Myometrial cell (primary cell): Measurements from ENCODE around the gene LRIT2. TPM values are rescaled to one million over a fixed set of nuclear protein-coding genes. Genes with fewer than 3 reads are reported as not detected.

Experiments used
- total RNA-seq: library from RNA; depleted of rRNA; stranded (reverse); fragments of >200 nt; gene quantifications from 2 replicates; pipeline ENCODE4 v1.2.3, GENCODE V29; 2015

LRIT2 gene, protein sequence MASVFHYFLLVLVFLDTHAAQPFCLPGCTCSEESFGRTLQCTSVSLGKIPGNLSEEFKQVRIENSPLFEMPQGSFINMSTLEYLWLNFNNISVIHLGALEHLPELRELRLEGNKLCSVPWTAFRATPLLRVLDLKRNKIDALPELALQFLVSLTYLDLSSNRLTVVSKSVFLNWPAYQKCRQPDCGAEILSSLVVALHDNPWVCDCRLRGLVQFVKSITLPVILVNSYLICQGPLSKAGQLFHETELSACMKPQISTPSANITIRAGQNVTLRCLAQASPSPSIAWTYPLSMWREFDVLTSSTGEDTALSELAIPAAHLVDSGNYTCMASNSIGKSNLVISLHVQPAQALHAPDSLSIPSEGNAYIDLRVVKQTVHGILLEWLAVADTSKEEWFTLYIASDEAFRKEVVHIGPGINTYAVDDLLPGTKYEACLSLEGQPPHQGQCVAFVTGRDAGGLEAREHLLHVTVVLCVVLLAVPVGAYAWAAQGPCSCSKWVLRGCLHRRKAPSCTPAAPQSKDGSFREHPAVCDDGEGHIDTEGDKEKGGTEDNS
- total RNA-seq, result not detected in 2 replicates

DNA sequence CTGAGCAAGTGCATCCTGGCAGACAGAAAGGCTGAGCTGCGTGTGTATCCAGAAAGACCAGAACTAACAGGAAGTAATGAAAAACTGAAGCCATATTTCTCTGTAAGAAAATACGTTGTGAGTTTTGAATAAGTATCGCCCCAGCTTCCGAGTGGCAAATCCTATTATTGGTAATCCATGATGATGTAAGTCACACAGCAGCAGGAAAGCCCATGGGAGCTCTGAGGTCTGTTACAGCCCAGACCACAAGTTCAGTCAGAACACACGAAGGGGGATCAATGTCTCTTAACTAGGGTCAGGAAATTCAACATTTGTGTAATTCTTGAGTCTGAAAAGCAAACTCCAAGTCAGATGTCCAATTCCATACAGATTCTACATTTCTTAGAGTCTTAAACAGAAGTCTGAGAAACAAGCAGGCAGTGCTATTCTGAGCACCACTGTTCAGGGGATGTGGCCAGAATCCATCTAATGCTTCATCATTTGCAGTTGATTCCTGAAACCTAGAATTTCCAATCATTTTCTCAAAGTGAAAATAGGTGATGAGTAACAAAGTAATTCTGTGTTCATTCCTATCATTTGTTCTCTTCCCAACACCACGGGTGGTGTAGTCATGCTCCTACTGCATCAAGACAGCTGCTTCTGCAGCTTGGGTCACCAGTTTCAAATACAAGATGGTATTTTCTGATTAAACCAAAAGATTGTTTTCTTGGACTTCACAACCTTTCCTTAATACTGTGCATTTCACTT is at the start of gene LRIT2:
Gene LRIT2, minus strand, starts transcription at position 118 of the 747 bp plus-strand sequence. Its CDS starts 24 bp downstream, at position 94.

DNA sequence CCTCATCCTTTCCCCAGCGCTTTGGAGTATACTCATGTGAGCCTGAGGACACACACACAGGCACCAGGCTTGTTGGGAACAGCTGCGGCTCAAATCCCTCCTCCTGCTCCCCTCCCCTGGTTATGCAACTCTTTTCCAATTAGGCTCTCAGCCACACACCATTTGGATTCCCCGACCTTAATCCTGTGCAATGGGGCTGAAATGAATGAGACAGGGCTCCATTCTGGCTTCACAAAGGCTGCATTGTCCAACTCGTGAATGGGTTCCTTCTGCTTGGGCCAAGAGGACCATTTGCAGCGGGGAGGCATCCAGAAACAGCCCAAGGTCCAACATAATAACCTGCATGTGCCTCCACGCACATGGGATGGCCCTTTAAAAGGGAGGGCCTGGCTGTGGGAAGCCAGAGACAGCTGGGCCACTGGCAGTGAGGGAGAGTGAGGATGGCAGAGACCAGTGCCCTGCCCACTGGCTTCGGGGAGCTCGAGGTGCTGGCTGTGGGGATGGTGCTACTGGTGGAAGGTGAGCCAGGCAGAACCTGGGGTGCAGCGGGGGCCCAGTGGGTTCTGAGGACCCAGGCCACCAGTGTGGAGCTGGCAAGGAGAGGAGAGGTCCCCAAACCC is 19.4 kb upstream of the LRIT2 start, which contains the start of gene RGR:
Gene RGR, plus strand, starts transcription at position 403 of the 620 bp plus-strand sequence. Its CDS starts 38 bp downstream, at position 441.

DNA sequence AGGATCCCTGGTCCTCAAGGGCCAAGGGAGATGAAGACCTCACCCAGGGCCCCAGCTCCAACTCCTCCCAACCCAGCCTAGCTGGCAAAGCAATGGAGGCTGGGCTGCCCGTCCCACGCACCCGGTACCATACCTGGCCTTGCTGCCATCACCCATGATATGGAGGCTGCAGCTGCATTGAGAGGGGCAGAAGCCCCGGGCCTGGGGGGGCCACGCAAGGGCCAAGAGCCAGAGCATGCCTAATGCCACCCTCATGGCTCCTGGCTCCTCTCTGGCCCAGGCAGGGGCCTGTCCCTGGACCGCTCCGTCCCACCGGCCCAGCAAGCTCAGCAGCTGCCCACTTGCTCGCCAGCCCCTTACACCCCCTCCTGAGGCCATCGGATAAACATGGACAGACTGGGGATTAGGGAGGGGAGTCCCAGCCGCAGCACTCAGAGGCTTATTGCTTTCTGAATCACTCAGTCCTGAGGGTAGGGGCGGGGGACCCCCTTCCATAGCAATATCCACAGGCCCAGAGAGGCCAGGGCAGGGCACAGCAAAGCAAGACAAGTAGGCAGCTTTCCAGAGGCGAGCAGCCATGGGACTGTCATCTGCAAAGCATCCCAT is 15.9 kb upstream of the LRIT2 start, which contains the start of gene LRIT1:
Gene LRIT1, minus strand, starts transcription at position 362 of the 606 bp plus-strand sequence. Its CDS starts 107 bp downstream, at position 255.

DNA sequence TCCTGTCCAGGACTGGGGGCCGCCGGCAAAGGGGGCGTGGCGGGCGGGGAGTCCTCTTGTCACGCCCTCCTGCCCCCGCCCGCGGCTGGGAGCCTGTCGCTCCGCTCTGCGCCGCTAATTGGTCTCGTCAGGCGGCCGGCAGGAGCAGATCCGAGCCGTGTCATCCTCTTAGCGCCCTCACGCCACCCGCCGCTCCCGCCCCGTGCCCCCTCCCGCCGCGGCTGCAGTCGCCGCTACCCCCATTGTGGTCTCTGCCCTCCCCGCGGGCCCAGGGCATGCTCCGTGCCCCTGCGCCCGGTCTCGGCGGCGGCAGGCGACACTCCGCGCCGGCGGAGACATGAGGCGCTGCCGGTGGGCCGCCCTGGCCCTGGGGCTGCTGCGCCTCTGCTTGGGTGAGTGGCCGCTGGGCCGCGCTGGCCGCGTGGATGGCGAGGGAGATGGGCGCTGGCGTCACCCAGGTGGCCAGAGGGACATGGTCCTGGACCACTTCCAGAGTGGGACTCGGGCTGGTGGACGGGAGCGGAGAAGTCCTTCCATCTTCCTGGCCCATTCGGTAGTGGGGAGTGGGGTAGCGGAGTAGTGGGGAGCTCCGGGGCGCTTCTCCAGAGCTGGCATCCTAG is 30.8 kb downstream of the LRIT2 start, which contains the start of gene CDHR1:
Gene CDHR1, plus strand, starts transcription at position 114 of the 620 bp plus-strand sequence. Its CDS starts 224 bp downstream, at position 338.

DNA sequence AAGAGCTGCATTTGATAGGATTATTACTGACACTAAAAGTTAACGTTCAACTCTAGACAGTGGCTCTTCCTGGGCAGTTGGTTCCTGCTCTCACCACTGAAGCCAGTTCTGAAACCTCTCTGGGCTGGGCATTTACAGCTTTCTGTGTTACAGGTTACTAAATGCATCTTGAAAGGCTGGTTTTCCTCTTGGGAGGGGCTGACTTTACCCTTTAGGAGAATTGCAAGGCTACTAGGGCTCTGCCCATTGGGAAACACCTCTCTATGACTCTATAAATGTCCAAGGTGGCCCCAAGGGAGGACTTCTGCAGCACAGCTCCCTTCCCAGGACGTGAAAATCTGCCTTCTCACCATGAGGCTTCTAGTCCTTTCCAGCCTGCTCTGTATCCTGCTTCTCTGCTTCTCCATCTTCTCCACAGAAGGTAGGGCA is 51.8 kb downstream of the LRIT2 start, which contains the start of gene GPR15LG:
Gene GPR15LG, plus strand, starts transcription at position 301 of the 429 bp plus-strand sequence. Its CDS starts 51 bp downstream, at position 352.

Other genes with a start within 250 kb of the LRIT2 start
- gene GHITM, start 86.0 kb downstream of the LRIT2 start, total RNA-seq, result 197 and 222 TPM in 2 replicates
- not detected in 2 replicates for gene GPR15LG, start 51.7 kb downstream of the LRIT2 start, total RNA-seq
- under 0.01 and 0.58 TPM in 2 replicates for gene CDHR1, start 31.0 kb downstream of the LRIT2 start, total RNA-seq
- not detected in 2 replicates for gene LRIT1, start 16.0 kb upstream of the LRIT2 start, total RNA-seq
- not detected in 2 replicates for gene RGR, start 19.5 kb upstream of the LRIT2 start, total RNA-seq
- 16.0 and 16.1 TPM in 2 replicates for gene CCSER2, start 103.0 kb upstream of the LRIT2 start, total RNA-seq